ELF-1 (cell line): ENCODE measurements around the gene IL1RL1.
"Not testable (repeated sequence)": the region's sequence is repeated elsewhere in the genome, so short reads cannot be mapped to it uniquely, and the experiment has no call there.

Experiments
- DNase-seq: peaks from one replicate; pipeline ENCODE4 v3.0.0-alpha.2; 2016; ENCODE audit warnings: low read depth, low spot score

The IL1RL1 gene

DNA sequence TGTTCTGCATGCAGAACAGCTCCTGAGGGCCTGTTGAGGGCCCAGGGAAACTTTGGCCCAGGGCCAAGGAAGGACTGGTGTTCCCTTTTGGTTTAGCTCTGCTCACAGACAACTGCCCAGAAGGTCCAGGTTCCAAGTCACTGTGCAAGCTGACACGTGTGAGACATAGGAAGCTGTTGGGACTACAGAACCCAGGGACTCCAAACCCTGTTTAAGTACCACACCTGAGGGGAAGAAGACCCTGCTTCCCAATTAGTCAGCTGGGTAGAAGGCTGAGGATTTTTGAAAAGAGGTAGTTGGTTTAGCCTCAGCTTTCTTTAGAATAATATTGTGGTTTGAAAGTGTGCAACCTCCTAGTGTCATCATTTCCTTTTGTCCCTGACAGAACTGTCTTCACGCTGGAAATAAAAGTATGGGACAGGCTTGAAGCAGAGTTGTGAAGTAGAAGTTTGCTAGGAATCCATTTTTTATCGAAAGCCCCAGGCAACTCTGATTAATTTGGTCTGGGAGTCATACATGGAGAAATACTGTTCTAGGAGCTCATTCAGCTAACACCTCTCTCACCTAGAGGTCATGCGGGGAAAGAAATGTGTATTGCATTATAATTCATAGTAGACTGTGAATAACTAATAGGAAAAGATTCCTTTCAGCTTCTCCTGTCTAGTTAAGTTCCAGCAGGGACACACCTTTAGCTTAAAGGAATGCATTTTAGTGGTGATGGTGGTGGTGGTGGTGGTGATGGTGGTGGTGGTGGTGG, 19.9 kb upstream of the IL1RL1 start:
- DNase-seq = no peak

DNA sequence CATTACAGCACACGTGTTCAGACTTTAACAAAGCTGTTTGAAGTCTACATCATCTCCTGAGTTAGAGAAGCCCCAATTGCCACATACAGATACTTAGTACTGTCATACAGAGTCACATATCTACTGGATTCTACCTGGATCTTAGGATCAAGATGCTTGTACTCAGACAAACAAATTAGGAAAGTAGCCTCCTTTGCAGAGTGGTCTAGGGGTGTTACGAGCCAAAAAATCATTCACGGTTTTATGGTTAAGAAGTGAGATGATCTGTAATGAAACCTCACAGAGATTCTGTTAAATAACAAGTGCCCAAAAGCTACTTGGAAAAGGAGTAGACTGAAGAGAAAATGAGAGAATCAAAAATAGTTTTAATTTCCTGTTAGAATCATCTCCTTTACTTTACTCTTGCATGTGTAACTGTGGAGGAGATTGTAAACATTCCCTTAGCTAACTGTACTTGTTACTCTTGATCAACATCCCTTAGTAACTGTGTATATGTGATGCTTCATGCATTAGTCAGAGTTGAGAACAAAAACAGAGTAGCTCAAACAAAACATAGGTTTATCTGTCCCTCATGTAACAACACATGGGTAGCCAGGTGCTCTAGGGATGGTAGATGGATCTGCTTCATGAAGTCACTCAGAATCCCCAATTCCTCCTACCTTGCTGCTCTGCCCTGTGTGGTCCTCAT, 16.4 kb upstream of the IL1RL1 start:
- DNase-seq = no peak

GRCh38 chr2:102295566-102295965, 15.8 kb upstream of the IL1RL1 start:
- DNase-seq = no peak

GRCh38 chr2:102296449-102296848, 14.9 kb upstream of the IL1RL1 start:
- DNase-seq = no peak

- DNase-seq = no peak
These were observed 13.5 kb upstream of the IL1RL1 start for GRCh38 chr2:102297891-102298290.

- DNase-seq = peak; percentile 25
These were observed 9.4 kb upstream of the IL1RL1 start for GRCh38 chr2:102301867-102302362.

GRCh38 chr2:102302458-102302857, 8.9 kb upstream of the IL1RL1 start:
- no peak for DNase-seq

- no peak for DNase-seq
These were observed 7.8 kb upstream of the IL1RL1 start for GRCh38 chr2:102303589-102303988.

DNA sequence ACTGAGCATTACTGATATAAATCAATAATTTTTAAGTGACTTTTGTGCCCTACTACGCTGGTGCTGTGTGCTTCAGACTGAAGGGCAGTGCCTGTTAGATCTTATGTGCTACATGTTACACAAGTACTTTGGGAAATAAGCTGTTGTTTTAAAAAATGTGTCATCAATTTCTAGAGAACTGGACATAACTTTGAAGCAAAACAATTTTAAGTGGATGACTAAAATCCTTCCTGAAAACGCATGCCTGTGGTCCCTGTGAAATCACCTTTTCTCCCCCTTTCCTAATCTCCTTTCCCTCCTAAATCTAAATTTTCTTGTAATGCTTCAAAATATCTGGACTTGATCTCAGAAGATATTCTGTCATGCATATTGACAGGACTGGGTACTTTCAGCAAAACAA, 7.1 kb upstream of the IL1RL1 start:
- DNase-seq = no peak

DNA sequence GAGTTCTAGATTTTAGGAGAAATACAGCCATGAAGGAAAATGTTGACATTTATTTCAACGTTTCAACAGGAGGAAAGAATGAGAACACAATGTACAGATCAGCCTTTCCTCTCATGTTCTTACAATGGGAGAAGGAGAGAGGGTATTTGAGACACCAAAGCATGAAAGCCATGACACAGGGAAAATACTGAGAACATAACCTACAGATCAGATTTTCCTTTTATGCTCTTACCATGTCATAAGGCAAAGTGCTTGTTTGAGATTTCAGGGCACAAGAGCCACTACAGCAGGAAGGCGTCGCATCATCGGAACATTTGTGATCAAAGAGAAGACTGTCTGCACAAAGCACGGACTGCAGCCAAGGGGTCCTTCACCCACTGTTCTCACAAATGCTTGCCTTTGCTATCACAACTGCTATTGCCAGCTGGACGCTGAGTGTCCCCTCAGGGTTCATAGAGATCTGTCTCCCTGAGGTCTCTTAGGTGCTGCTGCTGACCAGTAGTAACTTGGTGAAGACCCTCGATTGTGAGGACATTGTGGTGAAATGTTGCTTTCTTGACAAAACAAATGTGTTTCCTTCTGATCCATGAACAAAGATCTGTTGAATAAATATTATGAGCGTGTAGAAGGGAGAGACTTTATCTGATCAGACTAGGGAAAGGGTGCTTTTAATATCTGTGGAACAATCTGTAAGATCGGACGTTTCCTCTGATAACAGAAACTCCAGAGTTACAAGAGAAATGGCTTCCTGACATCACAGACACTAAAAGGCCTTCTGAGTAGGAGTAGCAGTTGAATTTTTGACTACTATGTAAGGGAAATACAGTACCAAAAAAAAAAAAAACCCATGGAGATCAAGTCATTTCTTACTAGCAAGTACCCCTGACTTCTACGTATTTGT, 6.4 kb upstream of the IL1RL1 start:
- no peak for DNase-seq

GRCh38 chr2:102306125-102306524, 5.2 kb upstream of the IL1RL1 start:
- no peak for DNase-seq

- DNase-seq = no peak
These were observed 1.7 kb downstream of the IL1RL1 start for GRCh38 chr2:102313025-102313424.

GRCh38 chr2:102313471-102313870, 2.1 kb downstream of the IL1RL1 start:
- DNase-seq = no peak

DNA sequence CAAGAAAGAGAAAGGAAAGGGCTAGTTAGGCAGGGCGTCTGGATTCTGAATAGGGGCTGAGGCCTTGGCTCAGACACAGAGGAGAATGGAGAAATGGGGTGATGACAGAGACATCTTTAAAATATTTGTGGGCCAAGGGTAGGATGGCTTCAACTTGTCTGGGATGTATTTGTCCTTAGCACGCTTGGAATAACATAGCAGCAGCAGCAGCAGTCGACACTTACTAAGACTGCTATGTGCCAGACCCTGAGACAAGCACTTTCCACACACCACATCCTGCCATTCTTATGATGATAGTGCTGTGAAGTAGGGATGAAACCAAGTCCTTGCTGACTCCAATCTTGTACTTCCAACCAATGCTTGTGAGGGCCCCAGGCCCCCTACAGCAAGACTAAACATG, 2.6 kb downstream of the IL1RL1 start:
- no peak for DNase-seq

- no peak for DNase-seq
These were observed 4.6 kb downstream of the IL1RL1 start for GRCh38 chr2:102315921-102316320.

- no peak for DNase-seq
These were observed 6.4 kb downstream of the IL1RL1 start for GRCh38 chr2:102317715-102318114.

DNA sequence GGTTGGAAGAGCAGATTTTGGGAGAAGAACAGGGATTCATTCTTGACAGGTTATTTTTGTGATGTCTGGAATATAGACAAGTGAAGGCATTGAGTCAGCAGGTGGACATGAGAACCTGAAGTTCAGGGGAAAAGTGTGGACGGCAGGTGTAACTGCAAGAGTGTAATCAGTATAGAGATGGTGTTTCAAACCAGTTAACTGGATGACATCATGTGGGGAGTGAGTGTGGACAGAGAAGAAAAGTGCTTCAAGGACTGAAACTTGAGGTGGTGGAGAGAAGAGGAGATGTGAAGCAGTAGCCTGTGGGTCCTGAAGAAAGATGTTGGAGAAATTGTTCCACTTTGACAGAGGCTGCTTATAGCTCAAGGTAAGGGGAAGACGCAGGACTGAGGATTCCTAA, 7.1 kb downstream of the IL1RL1 start:
- no peak for DNase-seq

DNA sequence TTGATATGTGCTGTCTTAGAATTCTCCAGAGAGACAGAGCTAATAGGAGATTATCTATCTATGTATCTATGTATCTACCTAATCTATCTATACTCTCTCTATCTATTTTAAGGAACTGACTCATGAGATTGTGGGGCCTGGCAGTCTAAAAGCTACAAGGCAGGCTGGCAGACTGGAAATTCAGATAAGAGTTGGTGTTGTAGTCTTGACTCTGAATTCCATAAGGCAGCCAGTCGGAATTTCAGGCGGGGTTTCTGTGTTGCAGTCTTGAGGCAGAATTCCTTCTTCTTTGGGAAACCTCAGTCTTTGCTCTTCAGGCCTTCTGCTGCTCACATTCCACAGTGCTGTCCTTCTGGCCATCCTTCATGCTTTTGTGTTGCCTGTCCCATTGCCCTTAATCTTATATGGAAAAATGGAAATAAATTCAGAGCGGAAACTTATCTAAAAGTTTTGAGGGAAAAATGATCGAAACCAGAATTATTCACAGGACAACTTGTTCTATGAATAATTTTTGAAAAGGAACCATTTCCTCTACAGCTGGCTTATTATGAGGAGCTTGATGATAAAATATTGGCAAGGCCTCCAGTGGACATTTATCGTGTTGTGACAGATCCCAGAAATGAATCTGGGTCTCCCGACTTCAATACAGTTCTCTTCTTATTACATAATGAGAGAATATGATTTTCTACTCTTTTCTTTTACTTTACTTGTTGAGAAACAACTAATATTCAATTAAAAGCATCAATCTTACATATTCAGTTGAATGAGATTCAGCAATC, 10.8 kb downstream of the IL1RL1 start:
- DNase-seq = peak; percentile 11

DNA sequence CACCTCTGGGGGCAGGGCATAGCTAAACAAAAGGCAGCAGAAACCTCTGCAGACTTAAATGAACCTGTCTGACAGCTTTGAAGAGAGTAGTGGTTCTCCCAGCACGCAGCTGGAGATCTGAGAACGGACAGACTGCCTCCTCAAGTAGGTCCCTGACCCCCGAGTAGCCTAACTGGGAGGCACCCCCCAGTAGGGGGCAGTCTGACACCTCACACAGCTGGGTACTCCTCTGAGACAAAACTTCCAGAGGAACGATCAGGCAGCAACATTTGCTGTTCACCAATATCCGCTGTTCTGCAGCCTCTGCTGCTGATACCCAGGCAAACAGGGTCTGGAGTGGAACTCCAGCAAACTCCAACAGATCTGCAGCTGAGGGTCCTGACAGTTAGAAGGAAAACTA, 13.6 kb downstream of the IL1RL1 start:
- not testable (repeated sequence) for DNase-seq

GRCh38 chr2:102331311-102331980, 20.1 kb downstream of the IL1RL1 start:
- DNase-seq = no peak

DNA sequence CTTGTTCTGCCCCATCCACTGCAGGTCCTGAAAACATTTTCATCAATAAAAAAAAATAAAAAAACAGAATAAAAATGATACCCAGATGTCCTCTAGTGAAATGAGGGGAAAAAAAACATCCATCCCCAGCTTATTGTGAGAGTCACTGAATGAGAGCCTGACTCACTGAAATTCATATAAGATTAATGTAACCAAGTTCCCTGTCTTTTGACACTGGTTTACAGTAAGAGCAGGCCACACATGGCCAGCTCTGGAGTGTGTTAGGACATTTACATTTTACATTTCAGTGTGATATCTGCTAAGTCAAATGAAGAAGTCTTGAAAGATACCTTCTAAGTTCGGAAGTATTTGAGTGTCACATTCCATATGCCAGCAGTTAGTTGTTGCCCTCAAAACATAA, 23.1 kb downstream of the IL1RL1 start:
- DNase-seq = no peak
